ENCODE results near the gene PPIE. TPM values are rescaled to one million over a fixed set of nuclear protein-coding genes. Genes with fewer than 3 reads are reported as not detected.

The PPIE gene
- total RNA-seq = 29.7 and 31.7 TPM in 2 replicates

GRCh38 chr1:39738622-39739366 lies at the start of gene PPIE:
TSS of gene PPIE (plus strand) at chr1:39738882. CDS start at chr1:39738901, 19 bp downstream.

GRCh38 chr1:39691383-39692151 lies 47.1 kb upstream of the PPIE start, which contains the start of gene HPCAL4:
TSS of gene HPCAL4 (minus strand) at chr1:39691433. CDS start at chr1:39684603, 6,830 bp downstream.

GRCh38 chr1:39771022-39771532 lies 32.4 kb downstream of the PPIE start, which contains the start of gene OXCT2:
TSS of gene OXCT2 (minus strand) at chr1:39771348. CDS start at chr1:39771255, 93 bp downstream.

GRCh38 chr1:39788758-39789570 lies 50.3 kb downstream of the PPIE start, which contains the start of gene BMP8B:
TSS of gene BMP8B (minus strand) at chr1:39788865. CDS start at chr1:39788485, 380 bp downstream.

Small RNA genes lying within 50 kb of the gene (small RNA-seq; reads per million reads assigned to genes)
- gene AL033527.1 (not detected), gene RNU7-121P (not detected)

Other genes starting within 250 kb of the PPIE start
- gene BMP8A, start 247.2 kb upstream of the PPIE start, total RNA-seq = 0.29 and 0.98 TPM in 2 replicates
- gene PABPC4, start 162.1 kb upstream of the PPIE start, total RNA-seq = 159 and 171 TPM in 2 replicates
- 0.38 TPM in 1 of 2 replicates, not detected in the other for gene HEYL, start 99.2 kb upstream of the PPIE start, total RNA-seq
- gene NT5C1A, start 66.8 kb upstream of the PPIE start, total RNA-seq = not detected in 2 replicates
- gene HPCAL4, start 47.4 kb upstream of the PPIE start, total RNA-seq = not detected in 2 replicates
- 2.3 and 2.9 TPM in 2 replicates for gene OXCT2, start 32.5 kb downstream of the PPIE start, total RNA-seq
- under 0.01 TPM in 1 of 2 replicates, not detected in the other for gene BMP8B, start 50.0 kb downstream of the PPIE start, total RNA-seq
- 19.6 and 22.9 TPM in 2 replicates for gene TRIT1, start 144.6 kb downstream of the PPIE start, total RNA-seq
- gene MYCL, start 163.0 kb downstream of the PPIE start, total RNA-seq = 2.1 and 2.9 TPM in 2 replicates
- 1.6 and 3.4 TPM in 2 replicates for gene MFSD2A, start 216.3 kb downstream of the PPIE start, total RNA-seq

Measured in vein endothelial cell (primary cell).